K562 (cell line): ENCODE measurements around the gene SERPINA5.
"Not testable (repeated sequence)": the region's sequence is repeated elsewhere in the genome, so short reads cannot be mapped to it uniquely, and the experiment has no call there.

Experiments used
- ELF1 ChIP-seq: fragments of 200-800 bp; sonication (Bioruptor generic); IDR thresholded peaks from 2 replicates; pipeline ENCODE4 v1.6.1; 2016; ENCODE audit warnings: missing genetic modification characterization, missing compliant biosample characterization
- HNRNPH1 ChIP-seq: fragments of 200-400 bp; formaldehyde crosslinking; optimal IDR thresholded peaks from 2 replicates; pipeline ENCODE3; 2017; ENCODE audit warnings: low read depth, mild to moderate bottlenecking, low read length, moderate library complexity
- NR2C2 ChIP-seq, 2 experiments: fragments of 200-800 bp in 1 of 2; sonication (Bioruptor generic) in 1 of 2; sonication (generic) in 1 of 2; formaldehyde crosslinking in 1 of 2; IDR thresholded peaks; 2 replicates each; pipeline versions ENCODE4 v1.6.1 to v1.8.0; 2016 to 2022; ENCODE audit warnings: mild to moderate bottlenecking in 1 of 2, missing compliant biosample characterization in 1 of 2, missing genetic modification characterization in 1 of 2, missing genetic modification reagents in 1 of 2
- POLR2A ChIP-seq: fragments of 450-650 bp; conservative IDR thresholded peaks from 2 replicates; pipeline ENCODE4 v1.6.1; 2016
- REST ChIP-seq, 2 experiments: fragments of 450-650 bp; formaldehyde crosslinking in 1 of 2; IDR thresholded peaks; 2 replicates each; pipeline versions ENCODE4 v1.4.0 to v1.6.1; 2014 to 2020; ENCODE audit warnings: mild to moderate bottlenecking in 2 of 2, borderline replicate concordance in 1 of 2, low read depth in 1 of 2
- SETDB1 ChIP-seq: IDR thresholded peaks from one replicate; pipeline ENCODE4 v1.6.1; 2012; ENCODE audit warnings: low read length, control low read depth, inconsistent platforms
- SP1 ChIP-seq: sonication (generic); formaldehyde crosslinking; IDR thresholded peaks from 2 replicates; pipeline ENCODE4 v1.8.1; 2022; ENCODE audit warnings: mild to moderate bottlenecking, missing genetic modification reagents
- ZNF717 ChIP-seq: fragments of 250-450 bp; sonication (Bioruptor Pico); IDR thresholded peaks from 2 replicates; pipeline ENCODE4 v1.5.0; 2021
- TF ChIP-seq, protein P1 (sequence below), 3 experiments: IDR thresholded peaks in 2 of 3; conservative IDR thresholded peaks in 1 of 3; 2 replicates each; pipeline ENCODE4 v1.5.1; 2011 to 2012; ENCODE audit warnings: low read length in 3 of 3, mild to moderate bottlenecking in 3 of 3, control low read depth in 2 of 3, improper control_type of control experiment in 1 of 3, inconsistent platforms in 1 of 3, low read depth in 1 of 3, mixed read lengths in 1 of 3, moderate library complexity in 1 of 3; ENCODE audit not compliant: insufficient read depth in 2 of 3
- TF ChIP-seq, protein P2 (sequence below): IDR thresholded peaks from 2 replicates; pipeline ENCODE4 v1.6.1; 2014; ENCODE audit warnings: antibody characterized with exemption

GRCh38 chr14:94577472-94577871 lies 3.8 kb upstream of the SERPINA5 start:
- not testable (repeated sequence) for TF ChIP-seq SP1 (CRISPR knock-in tag); ZNF717 (CRISPR knock-in tag); NR2C2 (CRISPR knock-in tag; IDR thresholded peaks at IDR 0.05); NR2C2 (tag; IDR thresholded peaks at IDR 0.05); REST (IDR thresholded peaks at IDR 0.05; ENCODE audit: borderline replicate concordance); REST (CRISPR knock-in tag; IDR thresholded peaks at IDR 0.05; ENCODE audit: low read depth); HNRNPH1; SETDB1; ELF1 (tag); POLR2A
- TF ChIP-seq, protein P1, sequence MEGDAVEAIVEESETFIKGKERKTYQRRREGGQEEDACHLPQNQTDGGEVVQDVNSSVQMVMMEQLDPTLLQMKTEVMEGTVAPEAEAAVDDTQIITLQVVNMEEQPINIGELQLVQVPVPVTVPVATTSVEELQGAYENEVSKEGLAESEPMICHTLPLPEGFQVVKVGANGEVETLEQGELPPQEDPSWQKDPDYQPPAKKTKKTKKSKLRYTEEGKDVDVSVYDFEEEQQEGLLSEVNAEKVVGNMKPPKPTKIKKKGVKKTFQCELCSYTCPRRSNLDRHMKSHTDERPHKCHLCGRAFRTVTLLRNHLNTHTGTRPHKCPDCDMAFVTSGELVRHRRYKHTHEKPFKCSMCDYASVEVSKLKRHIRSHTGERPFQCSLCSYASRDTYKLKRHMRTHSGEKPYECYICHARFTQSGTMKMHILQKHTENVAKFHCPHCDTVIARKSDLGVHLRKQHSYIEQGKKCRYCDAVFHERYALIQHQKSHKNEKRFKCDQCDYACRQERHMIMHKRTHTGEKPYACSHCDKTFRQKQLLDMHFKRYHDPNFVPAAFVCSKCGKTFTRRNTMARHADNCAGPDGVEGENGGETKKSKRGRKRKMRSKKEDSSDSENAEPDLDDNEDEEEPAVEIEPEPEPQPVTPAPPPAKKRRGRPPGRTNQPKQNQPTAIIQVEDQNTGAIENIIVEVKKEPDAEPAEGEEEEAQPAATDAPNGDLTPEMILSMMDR (IDR thresholded peaks at IDR 0.05 in 2 of 3, conservative IDR thresholded peaks at IDR 0.05 in 1 of 3; ENCODE audit: insufficient read depth in 2 of 3, low read depth in 1 of 3, low read length in 3 of 3): not testable (repeated sequence)
- TF ChIP-seq, protein P2, sequence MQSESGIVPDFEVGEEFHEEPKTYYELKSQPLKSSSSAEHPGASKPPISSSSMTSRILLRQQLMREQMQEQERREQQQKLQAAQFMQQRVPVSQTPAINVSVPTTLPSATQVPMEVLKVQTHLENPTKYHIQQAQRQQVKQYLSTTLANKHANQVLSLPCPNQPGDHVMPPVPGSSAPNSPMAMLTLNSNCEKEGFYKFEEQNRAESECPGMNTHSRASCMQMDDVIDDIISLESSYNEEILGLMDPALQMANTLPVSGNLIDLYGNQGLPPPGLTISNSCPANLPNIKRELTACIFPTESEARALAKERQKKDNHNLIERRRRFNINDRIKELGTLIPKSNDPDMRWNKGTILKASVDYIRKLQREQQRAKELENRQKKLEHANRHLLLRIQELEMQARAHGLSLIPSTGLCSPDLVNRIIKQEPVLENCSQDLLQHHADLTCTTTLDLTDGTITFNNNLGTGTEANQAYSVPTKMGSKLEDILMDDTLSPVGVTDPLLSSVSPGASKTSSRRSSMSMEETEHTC: not testable (repeated sequence)
